Activated CD8-positive, alpha-beta memory T cell treated with anti-CD3 and anti-CD28 coated beads, Interleukin-2, amount 50 U/mL, for 1 hour (primary cell): ENCODE results near the gene GALNT18.

ENCODE experiments used
- DNase-seq: peaks from one replicate; pipeline ENCODE4 v3.0.0-alpha.2; 2020; ENCODE audit errors: extremely low read depth

The GALNT18 gene

DNA sequence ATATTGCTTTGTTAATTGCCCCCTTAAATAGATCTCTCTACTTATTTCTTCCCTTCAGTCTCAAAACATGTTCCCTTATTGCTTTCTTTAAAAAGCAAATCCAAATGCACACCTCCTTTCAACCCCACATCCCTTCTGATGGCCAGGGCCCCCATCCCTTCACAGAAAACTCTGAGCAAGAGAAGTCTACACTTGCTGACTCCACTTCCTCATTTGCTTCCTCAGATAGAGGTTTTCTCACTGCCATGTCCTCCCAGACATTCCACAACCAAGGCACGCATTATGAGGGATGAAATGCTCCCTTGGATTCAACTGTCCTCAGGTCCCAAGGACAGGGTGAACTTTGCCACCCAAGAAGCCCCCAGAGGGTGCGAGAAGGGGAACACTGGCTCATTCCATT is 311.9 kb downstream of the GALNT18 start:
- no peak for DNase-seq

DNA sequence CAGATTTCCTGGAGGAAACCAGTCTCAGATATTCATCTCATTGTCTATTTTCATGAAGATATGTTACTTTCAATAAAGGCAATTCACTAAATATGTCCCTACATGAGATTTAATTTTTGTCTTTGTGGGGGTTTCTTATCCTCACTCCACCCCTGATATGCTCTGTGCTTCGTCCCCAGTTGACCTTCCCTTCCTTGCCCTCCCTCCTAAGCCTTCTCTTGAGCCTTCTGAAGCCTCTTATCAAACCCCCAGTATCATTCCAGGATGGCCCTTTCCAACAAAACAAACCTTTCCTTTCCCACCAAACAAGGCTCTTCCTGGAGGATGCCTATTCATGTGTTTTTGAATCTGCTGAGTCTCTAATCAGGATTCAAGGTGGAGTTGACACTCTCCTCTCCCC is 313.6 kb downstream of the GALNT18 start:
- DNase-seq, result no peak

DNA sequence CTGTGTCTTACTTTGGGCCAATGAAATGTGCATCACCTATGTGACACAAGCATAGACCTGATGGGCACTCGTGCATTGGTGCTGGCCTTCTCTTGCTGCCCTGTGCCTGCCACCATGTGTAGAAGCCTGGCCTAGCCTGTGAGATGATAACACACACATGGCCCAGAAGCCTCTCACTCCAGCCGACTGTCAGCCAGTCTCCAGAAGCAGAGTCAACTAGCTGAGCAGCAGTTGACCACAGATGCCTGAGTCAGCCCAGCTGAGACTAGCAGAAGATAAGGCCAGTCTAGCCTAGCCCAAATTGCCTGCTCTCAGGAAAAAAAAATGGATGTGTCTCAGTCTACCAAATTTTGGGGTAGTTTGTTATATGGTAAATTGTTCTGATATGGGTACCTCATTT is 314.9 kb downstream of the GALNT18 start:
- DNase-seq, result no peak

- no peak for DNase-seq
Observed at GRCh38 chr11:11304550-11304949, 317.3 kb downstream of the GALNT18 start.

DNA sequence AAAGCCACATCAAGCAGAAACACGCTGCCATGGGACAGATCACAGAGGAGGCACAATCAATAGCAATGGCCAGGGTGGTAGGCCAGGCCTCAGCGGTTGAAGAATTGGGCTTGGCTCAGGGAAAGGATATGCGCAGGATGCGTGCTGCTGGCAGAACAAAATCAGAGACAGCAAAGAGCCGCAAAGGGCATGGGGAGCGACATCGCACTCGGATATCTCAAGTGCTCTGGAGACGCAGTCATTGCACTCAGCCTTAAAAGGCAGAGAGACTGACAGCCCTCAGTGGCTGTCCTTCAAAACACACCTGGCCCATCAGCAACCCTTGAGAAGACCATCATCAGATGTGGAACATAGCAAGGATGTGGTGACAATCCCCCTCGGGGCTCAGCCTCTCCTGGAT is 319.2 kb downstream of the GALNT18 start:
- no peak for DNase-seq

DNA sequence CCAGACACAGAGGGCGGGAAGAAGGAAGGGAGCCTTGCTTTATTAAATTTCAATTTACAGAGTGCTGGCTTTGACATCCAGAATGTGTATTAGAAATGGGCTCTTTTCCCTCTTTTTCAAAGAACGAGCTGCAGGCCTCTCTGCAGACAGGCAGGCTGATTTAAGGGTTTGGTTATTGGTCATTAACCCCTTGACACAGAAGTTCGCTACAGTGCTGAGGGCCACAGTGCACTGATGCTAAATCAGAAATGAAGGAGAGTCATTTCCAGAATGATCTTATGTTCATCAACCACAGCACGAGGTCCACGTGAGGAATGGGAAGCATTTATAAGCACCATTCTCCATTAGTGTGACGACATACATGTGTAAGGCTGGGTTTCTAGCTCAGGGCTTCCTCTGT is 320.6 kb downstream of the GALNT18 start:
- DNase-seq, result no peak

GRCh38 chr11:11297578-11297977 is 324.2 kb downstream of the GALNT18 start:
- DNase-seq, result no peak

DNA sequence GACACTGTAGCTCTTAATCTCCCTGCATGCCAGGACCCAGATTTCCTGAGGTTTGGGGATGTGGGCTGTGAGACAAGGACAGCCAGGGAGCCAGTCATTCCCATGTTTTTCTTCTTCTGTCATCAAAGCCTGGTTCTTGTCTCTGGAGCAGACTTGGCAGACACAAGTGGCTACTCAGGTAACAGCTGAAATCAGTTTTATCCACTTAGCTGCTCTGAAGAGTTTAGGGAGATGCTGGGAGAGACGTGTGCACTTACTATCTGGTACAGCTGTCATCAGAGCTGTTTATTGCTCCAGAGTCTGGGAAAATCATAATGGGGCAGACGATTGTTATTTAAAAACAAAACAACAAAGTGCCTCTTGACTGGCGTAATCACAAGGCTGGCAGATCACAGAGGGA is 325.4 kb downstream of the GALNT18 start:
- no peak for DNase-seq

DNA sequence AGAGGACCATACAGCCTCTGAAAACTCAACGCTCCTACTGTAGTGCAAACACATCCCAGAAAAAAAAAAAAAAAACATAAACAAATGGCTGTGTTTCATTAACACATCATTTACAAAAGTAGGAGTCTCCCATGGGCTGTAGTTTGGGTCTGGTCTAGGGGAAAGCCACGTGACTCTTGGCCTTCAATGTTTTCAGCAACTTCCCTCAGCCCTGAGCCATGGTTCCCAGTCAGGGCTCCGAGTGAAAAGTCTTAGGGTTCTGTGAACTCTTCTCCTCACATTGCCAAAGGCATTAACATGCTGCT is 327.3 kb downstream of the GALNT18 start:
- no peak for DNase-seq

- DNase-seq, result no peak
Observed at GRCh38 chr11:11293798-11294550, 327.8 kb downstream of the GALNT18 start.

GRCh38 chr11:11292839-11293238 is 329.0 kb downstream of the GALNT18 start:
- no peak for DNase-seq

GRCh38 chr11:11291041-11292015 is 330.5 kb downstream of the GALNT18 start:
- DNase-seq, result no peak

- no peak for DNase-seq
Observed at GRCh38 chr11:11290354-11290753, 331.5 kb downstream of the GALNT18 start.

GRCh38 chr11:11289669-11290068 is 332.1 kb downstream of the GALNT18 start:
- no peak for DNase-seq

GRCh38 chr11:11288972-11289616 is 332.7 kb downstream of the GALNT18 start:
- DNase-seq, result no peak

- DNase-seq, result no peak
Observed at GRCh38 chr11:11284481-11284880, 337.3 kb downstream of the GALNT18 start.

DNA sequence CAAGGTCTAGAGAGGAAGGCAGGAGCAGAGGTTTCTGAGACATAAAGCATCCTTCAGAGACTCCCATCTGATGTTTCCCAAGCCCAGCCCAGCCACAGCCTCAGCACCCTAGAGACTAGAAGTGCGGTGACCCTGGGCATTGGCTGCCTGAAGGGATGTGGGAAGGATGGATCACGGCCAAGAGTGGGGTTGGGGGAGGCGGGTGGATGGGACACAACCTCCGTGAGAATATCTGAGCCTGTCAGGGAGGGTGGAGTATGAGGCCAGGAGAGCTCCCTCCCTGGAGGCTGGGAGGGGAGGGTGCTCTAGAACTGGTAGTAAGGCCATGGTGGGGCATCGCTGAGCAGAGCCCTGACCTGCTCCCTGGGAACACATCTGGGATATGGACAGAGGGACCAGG is 340.2 kb downstream of the GALNT18 start:
- no peak for DNase-seq

- DNase-seq, result no peak
Observed at GRCh38 chr11:11280826-11281225, 341.0 kb downstream of the GALNT18 start.

DNA sequence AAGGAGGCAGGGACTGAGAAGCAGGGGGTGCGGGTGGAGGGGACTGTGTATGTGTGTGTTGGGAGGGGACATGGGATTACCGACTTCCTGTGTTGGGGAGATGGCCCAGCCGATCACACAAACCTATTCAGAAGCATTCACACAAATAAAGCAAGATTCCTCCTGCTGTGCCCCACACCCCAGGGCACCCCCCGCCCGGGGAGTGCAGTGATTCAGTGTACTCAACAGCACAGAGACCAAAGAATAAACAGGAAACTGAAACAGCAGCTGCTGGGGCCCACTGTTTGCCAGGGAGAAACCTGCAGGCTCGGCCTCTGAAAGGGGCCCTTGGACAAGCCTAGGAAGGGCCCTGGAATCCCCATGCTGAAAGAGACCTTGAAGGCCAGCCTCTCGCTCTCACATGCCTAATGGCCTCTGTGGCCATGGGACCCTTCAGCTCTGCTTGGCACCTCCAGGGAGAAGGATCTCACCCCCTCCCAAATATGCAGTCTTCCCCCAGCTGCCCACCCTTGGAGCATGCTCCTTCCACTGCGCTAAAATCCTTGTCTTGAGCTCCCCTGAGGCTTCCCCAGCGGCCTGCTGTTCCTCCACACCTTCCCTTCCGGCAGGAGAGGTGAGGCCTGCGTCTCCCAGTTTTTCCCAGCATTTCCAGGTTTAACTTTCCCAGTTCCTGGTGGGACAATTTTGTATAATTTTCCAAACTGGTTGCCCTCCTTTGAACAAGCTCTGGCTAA is 341.7 kb downstream of the GALNT18 start:
- DNase-seq, result no peak

DNA sequence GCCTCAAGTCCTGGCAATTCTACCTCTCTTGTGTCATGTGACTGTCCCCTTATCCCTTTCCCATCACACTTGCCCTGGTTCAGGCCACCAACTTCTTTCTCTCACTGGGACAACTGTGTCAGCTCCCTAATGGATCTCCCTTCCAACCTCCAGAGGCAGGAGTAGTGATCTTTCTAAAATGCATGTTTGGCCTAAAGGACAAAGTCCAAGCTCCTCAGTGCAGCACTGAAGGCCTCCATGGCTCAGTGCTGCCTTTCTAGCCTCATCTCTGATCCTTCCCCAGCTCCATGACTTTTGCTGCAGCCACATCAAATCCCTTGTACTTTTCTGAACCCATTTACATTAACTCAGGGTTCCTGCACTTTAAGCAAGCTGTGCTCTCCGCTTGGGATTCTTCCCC is 349.6 kb downstream of the GALNT18 start:
- no peak for DNase-seq

- no peak for DNase-seq
Observed at GRCh38 chr11:11270236-11270775, 351.5 kb downstream of the GALNT18 start.

- DNase-seq, result no peak
Observed at GRCh38 chr11:11268706-11269105, 353.1 kb downstream of the GALNT18 start.
